Stomach (tissue), 9 donors: ENCODE results near the gene SYNPO2. TPM values are rescaled to one million over a fixed set of nuclear protein-coding genes. Genes with fewer than 3 reads are reported as not detected.

Experiments
- DNase-seq, 2 donors: peaks; one replicate each; pipeline versions ENCODE4 v3.0.0 to v3.0.0-alpha.2; 2013 to 2019
- H3K27ac ChIP-seq, 5 donors: fragments of 200-600 bp in 4 of 5; sonication (generic) in 4 of 5; one replicate each; pipeline ENCODE4 v1.5.1; 2013 to 2019; ENCODE audit warnings: mild to moderate bottlenecking in 1 of 5, moderate library complexity in 1 of 5
- H3K27me3 ChIP-seq, 3 donors: fragments of 200-600 bp; sonication (generic); one replicate each; pipeline ENCODE4 v1.5.1; 2017 to 2019; ENCODE audit warnings: mixed run types in 1 of 3
- H3K36me3 ChIP-seq, 4 donors: fragments of 200-600 bp; sonication (generic); 1 replicate in 3 of 4; 2 replicates in 1 of 4; pipeline ENCODE4 v1.5.1; 2016 to 2019
- H3K4me1 ChIP-seq, 4 donors: fragments of 200-600 bp; sonication (generic); one replicate each; pipeline ENCODE4 v1.5.1; 2016 to 2019
- H3K4me3 ChIP-seq, 4 donors: fragments of 200-600 bp; sonication (generic) in 3 of 4; one replicate each; pipeline ENCODE4 v1.5.1; 2016 to 2019; ENCODE audit warnings: mild to moderate bottlenecking in 1 of 4
- H3K9me3 ChIP-seq, 4 donors: fragments of 200-600 bp; sonication (generic); one replicate each; pipeline ENCODE4 v1.5.1; 2016 to 2019
- CTCF ChIP-seq, 7 experiments: fragments of 450-650 bp in 4 of 7; fragments of 200-600 bp in 3 of 7; sonication (generic) in 3 of 7; IDR thresholded peaks; one replicate each; pipeline ENCODE4 v1.5.1; 2016 to 2019; ENCODE audit warnings: antibody characterized with exemption in 7 of 7, control low read depth in 2 of 7, mild to moderate bottlenecking in 1 of 7
- EP300 ChIP-seq: sonication (generic); formaldehyde crosslinking; IDR thresholded peaks from one replicate; pipeline ENCODE4 v1.6.1; 2017; ENCODE audit warnings: antibody characterized with exemption
- POLR2A ChIP-seq, 4 donors: fragments of 450-650 bp; IDR thresholded peaks; one replicate each; pipeline ENCODE4 v1.6.1; 2016; ENCODE audit warnings: antibody characterized with exemption in 4 of 4, control low read depth in 2 of 4, mild to moderate bottlenecking in 1 of 4, moderate library complexity in 1 of 4
- POLR2AphosphoS5 ChIP-seq, 3 donors: sonication (generic); formaldehyde crosslinking; IDR thresholded peaks; one replicate each; pipeline ENCODE4 v1.6.1; 2016; ENCODE audit warnings: antibody characterized with exemption in 3 of 3
- WGBS, 5 donors: extraction: QIAGEN DNeasy Blood & Tissue Kit in 3 of 5; methylation state at CpG; one replicate each; pipeline versions ENCODE4 v1.1.5 to v1.1.7; 2013 to 2018; 5-methylcytosine and 5-hydroxymethylcytosine counted together
- intact Hi-C: fragments of 100-400 bp; cut with DNase I; formaldehyde crosslinking; loops from one replicate; pipeline ENCODE4 v1.15.1; 2023; ENCODE audit warnings: low total_unique reads
- polyA plus RNA-seq, 3 donors: library from polyadenylated mRNA; stranded (reverse); fragments of 200-250 nt; gene quantifications; one replicate each; pipeline ENCODE4 v1.2.3, GENCODE V29; 2013
- total RNA-seq, 5 donors: library from RNA; depleted of rRNA; stranded (reverse); fragments of >200 nt; gene quantifications; one replicate each; pipeline versions ENCODE4 v1.1.0 to v1.2.3, GENCODE V29; 2014 to 2016
- donor health status: healthy with polysubstance abuse.
- donor health status: Bipolar disorder and iron deficiency.
- donor health status: healthy.

SYNPO2 gene
- total and polyA plus RNA-seq, 8 donors = 24.8 to 644 (median 150) TPM

DNA sequence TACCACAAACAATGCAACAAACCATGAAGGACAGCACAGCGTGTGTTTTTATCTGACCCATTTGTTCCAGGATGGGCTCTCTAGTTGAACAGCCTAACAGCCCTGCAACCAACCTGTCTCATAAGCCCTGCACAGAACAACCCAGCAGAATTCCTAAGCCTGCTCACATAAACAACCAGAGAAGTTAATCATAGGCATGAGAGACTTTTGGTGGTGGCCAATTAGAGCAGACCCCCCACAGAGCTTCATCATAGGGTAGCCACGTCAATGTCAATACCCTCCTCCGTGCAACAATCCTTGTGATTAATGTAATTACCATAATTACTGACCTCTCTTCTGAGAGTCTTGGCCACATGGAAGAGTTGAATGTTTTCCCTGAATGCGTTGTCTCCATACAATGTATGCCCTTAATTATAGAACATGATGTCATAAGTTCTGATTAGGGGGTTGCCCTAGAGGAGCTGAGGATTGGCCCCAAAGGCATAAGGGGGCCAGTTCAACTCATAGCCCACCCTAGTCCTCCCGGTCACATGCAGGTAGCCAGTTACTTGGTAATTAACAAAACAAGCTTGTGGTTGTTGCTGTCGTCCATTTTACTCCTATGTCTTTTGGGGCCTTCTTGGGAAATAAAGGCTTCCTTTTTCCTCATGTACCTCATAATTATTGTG lies 92.7 kb downstream of the SYNPO2 start:
- Histone ChIP-seq H3K4me1 (peaks cover 0 to 41% (median 18%) of the 10 kb centered on the region in 4 donors), H3K27ac (peak overlapping the region in 4 of 5 donors; percentile 35 to 89 (median 64)), H3K4me3 (no peak overlapping the region), H3K36me3 (no peaks in the 10 kb centered on the region), H3K27me3 (no peaks in the 10 kb centered on the region), H3K9me3 (no peaks in the 10 kb centered on the region)
- TF ChIP-seq POLR2A (IDR thresholded peaks at IDR 0.05) (no peak), CTCF (IDR thresholded peaks at IDR 0.05) (no peak), EP300 (no peak), POLR2AphosphoS5 (IDR thresholded peaks at IDR 0.05) (no peak)
- DNase-seq = no peak
- intact Hi-C loops = loop anchor here (10.0 kb wide), 1 partner anchor 303 kb away; no protein-coding TSS in a partner anchor
- 41 to 52% (median 46%) methylated on average over 6 of the region's 6 CpGs for WGBS, 5 donors

DNA sequence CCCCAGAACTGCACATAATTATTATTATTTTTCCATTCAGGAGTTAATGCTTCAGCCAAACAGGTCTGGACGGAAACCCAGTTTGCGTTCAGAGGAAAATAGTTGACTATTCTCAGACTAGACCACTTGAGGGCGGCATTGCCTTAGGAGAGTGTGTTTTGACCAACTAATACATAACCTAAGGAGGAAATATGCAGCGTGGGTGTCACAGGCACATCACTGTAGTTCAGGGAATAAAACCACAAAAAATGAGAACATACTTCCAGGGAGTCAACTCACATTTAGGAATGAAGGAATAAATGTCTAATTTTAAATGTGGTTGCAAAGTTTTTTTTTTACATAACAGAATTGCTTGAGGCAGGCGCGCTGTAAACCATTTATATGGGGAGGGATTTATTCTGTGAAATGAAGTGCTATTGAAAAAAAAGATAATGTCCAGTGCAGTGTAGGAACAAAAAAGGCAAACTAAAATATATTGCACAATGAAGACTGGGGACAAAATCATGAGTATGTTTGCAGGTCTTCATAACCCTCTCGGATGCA lies 93.3 kb downstream of the SYNPO2 start:
- intact Hi-C loops = loop anchor here (10.0 kb wide), 1 partner anchor 303 kb away; no protein-coding TSS in a partner anchor
- Histone ChIP-seq H3K27me3 (no peaks in the 10 kb centered on the region), H3K27ac (peak overlapping the region in 4 of 5 donors; percentile 27 to 89 (median 63)), H3K4me3 (no peak overlapping the region), H3K9me3 (no peaks in the 10 kb centered on the region), H3K4me1 (peaks cover 0 to 46% (median 18%) of the 10 kb centered on the region in 4 donors), H3K36me3 (no peaks in the 10 kb centered on the region)
- 29 to 40% (median 38%) methylated on average over 7 of the region's 7 CpGs for WGBS, 5 donors
- DNase-seq = peak; percentile 61 to 89
- TF ChIP-seq POLR2AphosphoS5 (IDR thresholded peaks at IDR 0.05) = peak in 2 of 3 donors; percentile 23 to 78
- TF ChIP-seq POLR2A (IDR thresholded peaks at IDR 0.05) = no peak
- TF ChIP-seq CTCF (IDR thresholded peaks at IDR 0.05) = peak in 5 of 7 experiments; percentile 51 to 78 (median 64)
- no peak for TF ChIP-seq EP300

GRCh38 chr4:118983293-118983692 lies 94.6 kb downstream of the SYNPO2 start:
- intact Hi-C loops = loop anchor here (10.0 kb wide), 1 partner anchor 302 kb away; no protein-coding TSS in a partner anchor
- 75 to 86% (median 80%) methylated on average over 2 of the region's 2 CpGs for WGBS, 5 donors

More at GRCh38 chr4:118983293-118983692, 94.6 kb downstream of the SYNPO2 start:
- H3K9me3 ChIP-seq = no peaks in the 10 kb centered on the region
- H3K4me3 ChIP-seq = no peak overlapping the region
- no peaks in the 10 kb centered on the region for H3K27me3 ChIP-seq
- no peak for DNase-seq
- TF ChIP-seq EP300 (no peak), POLR2A (IDR thresholded peaks at IDR 0.05) (no peak), CTCF (IDR thresholded peaks at IDR 0.05) (no peak), POLR2AphosphoS5 (IDR thresholded peaks at IDR 0.05) (no peak)
- peaks cover 0 to 60% (median 27%) of the 10 kb centered on the region in 4 donors for H3K4me1 ChIP-seq
- H3K36me3 ChIP-seq = no peaks in the 10 kb centered on the region
- peak overlapping the region in 4 of 5 donors; percentile 14 to 89 (median 66) for H3K27ac ChIP-seq
